ENCODE results near the gene OR9G1.
"Not testable (repeated sequence)": the region's sequence is repeated elsewhere in the genome, so short reads cannot be mapped to it uniquely, and the experiment has no call there.

Gene OR9G1

DNA sequence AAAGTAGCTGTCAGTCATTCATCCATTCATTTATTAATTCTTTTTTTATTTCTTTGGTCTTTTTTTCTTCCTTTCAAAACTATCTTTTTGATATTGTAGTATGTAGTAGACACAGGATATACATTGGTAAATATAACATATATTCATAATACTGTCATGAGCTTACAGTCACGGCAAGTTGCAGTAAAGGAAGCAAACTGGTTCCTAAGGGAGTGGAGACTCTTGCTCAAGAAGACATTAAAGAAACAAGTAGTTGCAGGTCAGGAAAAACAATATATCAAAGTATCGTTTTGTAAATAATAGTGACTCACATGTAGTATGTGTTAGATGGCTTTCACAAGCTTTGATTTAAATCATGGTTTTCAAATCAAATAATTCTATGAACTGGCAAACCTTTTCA is 27.9 kb upstream of the OR9G1 start:
- H3K36me3 ChIP-seq (ENCODE audit: insufficient read depth, low read length), result no peaks in the 10 kb centered on the region
- no peaks in the 10 kb centered on the region for H3K9me2 ChIP-seq (replicated peaks; ENCODE audit: low read depth, low read length)
- no peak overlapping the region for H2AFZ ChIP-seq (ENCODE audit: low read length)
- H3K4me2 ChIP-seq (ENCODE audit: low read depth, low read length, poor library complexity, severe bottlenecking), result no peak overlapping the region
- TF ChIP-seq CTCF (conservative IDR thresholded peaks at IDR 0.05; ENCODE audit: low read length) (no peak), EZH2phosphoT487 (IDR thresholded peaks at IDR 0.05; ENCODE audit: borderline replicate concordance) (no peak)
- H3K79me2 ChIP-seq (ENCODE audit: insufficient read depth, low read length), result no peaks in the 10 kb centered on the region
- no peaks in the 10 kb centered on the region for H3K9me3 ChIP-seq (ENCODE audit: insufficient read depth, low read depth, low read length)
- H4K20me1 ChIP-seq (ENCODE audit: insufficient read depth, low read length, poor library complexity, severe bottlenecking), result no peaks in the 10 kb centered on the region
- no peaks in the 10 kb centered on the region for H3K27me3 ChIP-seq (ENCODE audit: insufficient read depth, low read length, poor library complexity, severe bottlenecking)
- H3K9ac ChIP-seq (ENCODE audit: low read depth, low read length, poor library complexity, severe bottlenecking), result no peak overlapping the region
- H3F3A ChIP-seq (ENCODE audit: low read depth), result no peaks in the 10 kb centered on the region
- H3K4me3 ChIP-seq (ENCODE audit: low read length, poor library complexity, severe bottlenecking), result no peak overlapping the region
- H3K4me1 ChIP-seq (ENCODE audit: insufficient read depth, low read length, poor library complexity, severe bottlenecking), result no peaks in the 10 kb centered on the region

GRCh38 chr11:56688554-56689100 is 10.3 kb upstream of the OR9G1 start:
- no peak overlapping the region for H2AFZ ChIP-seq (ENCODE audit: low read length)
- no peaks in the 10 kb centered on the region for H4K20me1 ChIP-seq (ENCODE audit: insufficient read depth, low read length, poor library complexity, severe bottlenecking)
- H3K9me3 ChIP-seq (ENCODE audit: insufficient read depth, low read depth, low read length), result no peaks in the 10 kb centered on the region
- H3K4me1 ChIP-seq (ENCODE audit: insufficient read depth, low read length, poor library complexity, severe bottlenecking), result no peaks in the 10 kb centered on the region
- H3K36me3 ChIP-seq (ENCODE audit: insufficient read depth, low read length), result no peaks in the 10 kb centered on the region
- no peak overlapping the region for H3K4me2 ChIP-seq (ENCODE audit: low read depth, low read length, poor library complexity, severe bottlenecking)
- H3K4me3 ChIP-seq (ENCODE audit: low read length, poor library complexity, severe bottlenecking), result no peak overlapping the region
- TF ChIP-seq EZH2phosphoT487 (IDR thresholded peaks at IDR 0.05; ENCODE audit: borderline replicate concordance) (no peak), CTCF (conservative IDR thresholded peaks at IDR 0.05; ENCODE audit: low read length) (no peak)
- no peaks in the 10 kb centered on the region for H3F3A ChIP-seq (ENCODE audit: low read depth)
- no peaks in the 10 kb centered on the region for H3K9me2 ChIP-seq (replicated peaks; ENCODE audit: low read depth, low read length)
- H3K9ac ChIP-seq (ENCODE audit: low read depth, low read length, poor library complexity, severe bottlenecking), result no peak overlapping the region
- H3K27me3 ChIP-seq (ENCODE audit: insufficient read depth, low read length, poor library complexity, severe bottlenecking), result no peaks in the 10 kb centered on the region
- H3K79me2 ChIP-seq (ENCODE audit: insufficient read depth, low read length), result no peaks in the 10 kb centered on the region

GRCh38 chr11:56691179-56691578 is 7.7 kb upstream of the OR9G1 start:
- not testable (repeated sequence) for H4K20me1 ChIP-seq (ENCODE audit: insufficient read depth, low read length, poor library complexity, severe bottlenecking); H3K4me1 ChIP-seq (ENCODE audit: insufficient read depth, low read length, poor library complexity, severe bottlenecking); H3K9ac ChIP-seq (ENCODE audit: low read depth, low read length, poor library complexity, severe bottlenecking); H3K4me3 ChIP-seq (ENCODE audit: low read length, poor library complexity, severe bottlenecking); H3K4me2 ChIP-seq (ENCODE audit: low read depth, low read length, poor library complexity, severe bottlenecking); H3K9me3 ChIP-seq (ENCODE audit: insufficient read depth, low read depth, low read length); H3F3A ChIP-seq (ENCODE audit: low read depth); H3K36me3 ChIP-seq (ENCODE audit: insufficient read depth, low read length); H3K9me2 ChIP-seq (replicated peaks; ENCODE audit: low read depth, low read length); H3K79me2 ChIP-seq (ENCODE audit: insufficient read depth, low read length); H3K27me3 ChIP-seq (ENCODE audit: insufficient read depth, low read length, poor library complexity, severe bottlenecking); H2AFZ ChIP-seq (ENCODE audit: low read length)

GRCh38 chr11:56693428-56693827 is 5.5 kb upstream of the OR9G1 start:
- TF ChIP-seq EZH2phosphoT487 (IDR thresholded peaks at IDR 0.05; ENCODE audit: borderline replicate concordance) (no peak), CTCF (conservative IDR thresholded peaks at IDR 0.05; ENCODE audit: low read length) (no peak)
- no peaks in the 10 kb centered on the region for H4K20me1 ChIP-seq (ENCODE audit: insufficient read depth, low read length, poor library complexity, severe bottlenecking)
- H3F3A ChIP-seq (ENCODE audit: low read depth), result no peaks in the 10 kb centered on the region
- no peak overlapping the region for H3K4me3 ChIP-seq (ENCODE audit: low read length, poor library complexity, severe bottlenecking)
- H3K9me3 ChIP-seq (ENCODE audit: insufficient read depth, low read depth, low read length), result no peaks in the 10 kb centered on the region
- H3K79me2 ChIP-seq (ENCODE audit: insufficient read depth, low read length), result no peaks in the 10 kb centered on the region
- no peaks in the 10 kb centered on the region for H3K9me2 ChIP-seq (replicated peaks; ENCODE audit: low read depth, low read length)
- H3K9ac ChIP-seq (ENCODE audit: low read depth, low read length, poor library complexity, severe bottlenecking), result no peak overlapping the region
- H3K27me3 ChIP-seq (ENCODE audit: insufficient read depth, low read length, poor library complexity, severe bottlenecking), result no peaks in the 10 kb centered on the region
- H3K4me2 ChIP-seq (ENCODE audit: low read depth, low read length, poor library complexity, severe bottlenecking), result no peak overlapping the region
- no peaks in the 10 kb centered on the region for H3K36me3 ChIP-seq (ENCODE audit: insufficient read depth, low read length)
- H2AFZ ChIP-seq (ENCODE audit: low read length), result no peak overlapping the region
- H3K4me1 ChIP-seq (ENCODE audit: insufficient read depth, low read length, poor library complexity, severe bottlenecking), result no peaks in the 10 kb centered on the region

Data from Loucy (cell line).